SK-N-MC (cell line): Measurements from ENCODE around the gene TP63.

Experiments used
- FOXP2 ChIP-seq: optimal IDR thresholded peaks from 2 replicates; pipeline ENCODE3; 2011; ENCODE audit warnings: mild to moderate bottlenecking, moderate library complexity; ENCODE audit not compliant: insufficient read depth; ENCODE audit errors: extremely low read length, control extremely low read depth
- POLR2AphosphoS5 ChIP-seq: IDR thresholded peaks from 2 replicates; pipeline ENCODE4 v1.6.1; 2012; ENCODE audit warnings: mild to moderate bottlenecking, low read depth, low read length, borderline replicate concordance

- no peak for TF ChIP-seq POLR2AphosphoS5
- no peak for TF ChIP-seq FOXP2
These were observed 7.3 kb downstream of the TP63 start for GRCh38 chr3:189638276-189639031.
